ENCODE measurements around the gene COL4A1. TPM values are rescaled to one million over a fixed set of nuclear protein-coding genes. Genes with fewer than 3 reads are reported as not detected.

The COL4A1 gene
- polyA plus RNA-seq, 2 of the 4 experiments (the other 2 are of a cell fraction) = 23.8 to 71.3 TPM

DNA sequence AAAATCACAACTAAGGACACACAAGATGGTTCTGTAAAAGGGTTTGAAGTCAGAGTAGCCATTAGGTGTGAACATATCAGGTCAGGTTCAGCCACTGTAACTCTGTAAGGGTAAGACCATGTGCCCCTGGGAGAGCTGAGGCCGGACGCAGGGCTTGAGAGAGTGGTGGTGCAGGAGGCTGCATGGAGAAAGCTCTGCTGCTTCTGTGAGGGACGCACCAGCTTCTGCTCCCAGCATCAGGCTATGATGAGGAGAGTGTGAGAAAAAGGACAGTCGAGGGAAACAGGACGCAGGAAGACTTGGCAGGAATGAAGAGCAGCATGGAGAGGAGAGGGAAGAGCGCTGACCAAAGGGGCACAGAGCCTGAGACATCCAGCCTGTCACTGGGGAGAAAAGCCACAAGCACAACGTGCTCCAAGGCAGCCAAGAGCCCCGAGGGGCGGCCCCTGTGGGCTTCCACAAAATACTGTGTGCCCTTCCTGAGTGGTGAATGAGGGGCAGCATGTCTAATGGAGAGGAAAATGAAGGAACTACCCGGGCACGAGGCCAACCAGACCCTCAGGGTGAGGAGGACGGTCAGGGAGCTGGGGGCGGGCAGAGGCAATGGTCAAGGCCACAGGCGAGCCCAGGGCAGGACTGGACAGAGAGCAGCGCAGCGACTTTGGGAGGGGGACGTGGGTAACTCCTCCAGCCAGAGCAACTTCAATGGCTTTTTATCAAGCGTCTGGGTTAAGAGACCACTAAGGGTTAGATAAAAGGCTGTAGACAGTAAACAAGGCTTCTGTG is 107.7 kb downstream of the COL4A1 start:
- Histone ChIP-seq H3K4me2 (no peak overlapping the region), H3K27ac (no peak overlapping the region), H3K4me3 (no peak overlapping the region), H3K9me3 (no peaks in the 10 kb centered on the region), H3K4me1 (no peaks in the 10 kb centered on the region)
- FAIRE-seq (no peak), DNase-seq (ENCODE audit: low read depth in 1 of 2, low spot score in 1 of 2) (no peak), ATAC-seq (no peak)
- WGBS (ENCODE audit: missing lambda C conversion rate) = 77% methylated on average over 18 of the region's 18 CpGs
- CTCF ChIA-PET = interaction anchor here (1.6 kb wide), 1 partner anchor 23 kb away, joined by 4 read pairs; no protein-coding TSS in a partner anchor
- POLR2A ChIA-PET = no interaction called here
- TF ChIP-seq ESRRA (IDR thresholded peaks at IDR 0.05; ENCODE audit: borderline replicate concordance, low read length) = no peak
- TF ChIP-seq CBX2 (IDR thresholded peaks at IDR 0.05; ENCODE audit: borderline replicate concordance, low read depth) = no peak
- TF ChIP-seq, protein P1, sequence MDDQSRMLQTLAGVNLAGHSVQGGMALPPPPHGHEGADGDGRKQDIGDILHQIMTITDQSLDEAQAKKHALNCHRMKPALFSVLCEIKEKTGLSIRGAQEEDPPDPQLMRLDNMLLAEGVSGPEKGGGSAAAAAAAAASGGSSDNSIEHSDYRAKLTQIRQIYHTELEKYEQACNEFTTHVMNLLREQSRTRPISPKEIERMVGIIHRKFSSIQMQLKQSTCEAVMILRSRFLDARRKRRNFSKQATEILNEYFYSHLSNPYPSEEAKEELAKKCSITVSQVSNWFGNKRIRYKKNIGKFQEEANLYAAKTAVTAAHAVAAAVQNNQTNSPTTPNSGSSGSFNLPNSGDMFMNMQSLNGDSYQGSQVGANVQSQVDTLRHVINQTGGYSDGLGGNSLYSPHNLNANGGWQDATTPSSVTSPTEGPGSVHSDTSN (IDR thresholded peaks at IDR 0.05) = no peak
- no peak for TF ChIP-seq MYC (IDR thresholded peaks at IDR 0.05; ENCODE audit: borderline replicate concordance, low read length)
- no peak for TF ChIP-seq HOXB13 (CRISPR knock-in tag; IDR thresholded peaks at IDR 0.05; ENCODE audit: low read depth)
- no peak for TF ChIP-seq KDM5A (IDR thresholded peaks at IDR 0.05)
- no peak for TF ChIP-seq JUNB (IDR thresholded peaks at IDR 0.05)
- TF ChIP-seq RAD21 (conservative IDR thresholded peaks at IDR 0.05 in 1 of 2, IDR thresholded peaks at IDR 0.05 in 1 of 2) = no peak
- no peak for TF ChIP-seq FOSB (CRISPR knock-in tag; IDR thresholded peaks at IDR 0.05)
- TF ChIP-seq ZC3H11A (IDR thresholded peaks at IDR 0.05) = no peak
- TF ChIP-seq, protein P2, sequence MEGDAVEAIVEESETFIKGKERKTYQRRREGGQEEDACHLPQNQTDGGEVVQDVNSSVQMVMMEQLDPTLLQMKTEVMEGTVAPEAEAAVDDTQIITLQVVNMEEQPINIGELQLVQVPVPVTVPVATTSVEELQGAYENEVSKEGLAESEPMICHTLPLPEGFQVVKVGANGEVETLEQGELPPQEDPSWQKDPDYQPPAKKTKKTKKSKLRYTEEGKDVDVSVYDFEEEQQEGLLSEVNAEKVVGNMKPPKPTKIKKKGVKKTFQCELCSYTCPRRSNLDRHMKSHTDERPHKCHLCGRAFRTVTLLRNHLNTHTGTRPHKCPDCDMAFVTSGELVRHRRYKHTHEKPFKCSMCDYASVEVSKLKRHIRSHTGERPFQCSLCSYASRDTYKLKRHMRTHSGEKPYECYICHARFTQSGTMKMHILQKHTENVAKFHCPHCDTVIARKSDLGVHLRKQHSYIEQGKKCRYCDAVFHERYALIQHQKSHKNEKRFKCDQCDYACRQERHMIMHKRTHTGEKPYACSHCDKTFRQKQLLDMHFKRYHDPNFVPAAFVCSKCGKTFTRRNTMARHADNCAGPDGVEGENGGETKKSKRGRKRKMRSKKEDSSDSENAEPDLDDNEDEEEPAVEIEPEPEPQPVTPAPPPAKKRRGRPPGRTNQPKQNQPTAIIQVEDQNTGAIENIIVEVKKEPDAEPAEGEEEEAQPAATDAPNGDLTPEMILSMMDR (IDR thresholded peaks at IDR 0.05) = no peak

DNA sequence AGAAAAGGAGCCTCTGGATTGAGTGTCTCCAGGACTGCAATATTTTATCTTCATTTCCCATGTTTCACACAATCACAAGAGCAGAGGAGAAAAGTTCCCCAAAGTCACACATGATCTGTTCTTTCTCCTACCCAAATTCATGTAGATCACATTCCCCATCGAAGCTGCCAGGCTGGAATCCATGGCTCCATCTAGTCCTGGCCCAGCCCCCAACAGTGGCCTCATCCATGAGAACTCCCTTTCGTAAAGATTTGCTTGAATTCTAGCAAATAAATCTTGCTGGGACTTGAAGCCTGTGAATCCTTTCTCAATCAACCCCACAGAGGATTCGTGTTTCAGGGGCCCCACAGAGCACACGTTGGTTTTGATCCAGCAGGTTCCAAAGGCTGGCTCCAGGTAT is 109.5 kb downstream of the COL4A1 start:
- CTCF ChIA-PET = interaction anchor here (0.9 kb wide), 1 partner anchor 22 kb away, joined by 3 read pairs; no protein-coding TSS in a partner anchor
- WGBS (ENCODE audit: missing lambda C conversion rate) = 71% methylated on average over 4 of the region's 4 CpGs
- Histone ChIP-seq H3K4me1 (no peaks in the 10 kb centered on the region), H3K27ac (no peak overlapping the region), H3K4me3 (no peak overlapping the region), H3K4me2 (no peak overlapping the region), H3K9me3 (no peaks in the 10 kb centered on the region)
- DNase-seq (ENCODE audit: low read depth in 1 of 2, low spot score in 1 of 2) = no peak
- no peak for FAIRE-seq
- no peak for TF ChIP-seq FOXS1 (CRISPR knock-in tag; IDR thresholded peaks at IDR 0.05)
- TF ChIP-seq, protein P3, sequence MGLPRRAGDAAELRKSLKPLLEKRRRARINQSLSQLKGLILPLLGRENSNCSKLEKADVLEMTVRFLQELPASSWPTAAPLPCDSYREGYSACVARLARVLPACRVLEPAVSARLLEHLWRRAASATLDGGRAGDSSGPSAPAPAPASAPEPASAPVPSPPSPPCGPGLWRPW (IDR thresholded peaks at IDR 0.05) = no peak
- no peak for ATAC-seq
- POLR2A ChIA-PET = no interaction called here

DNA sequence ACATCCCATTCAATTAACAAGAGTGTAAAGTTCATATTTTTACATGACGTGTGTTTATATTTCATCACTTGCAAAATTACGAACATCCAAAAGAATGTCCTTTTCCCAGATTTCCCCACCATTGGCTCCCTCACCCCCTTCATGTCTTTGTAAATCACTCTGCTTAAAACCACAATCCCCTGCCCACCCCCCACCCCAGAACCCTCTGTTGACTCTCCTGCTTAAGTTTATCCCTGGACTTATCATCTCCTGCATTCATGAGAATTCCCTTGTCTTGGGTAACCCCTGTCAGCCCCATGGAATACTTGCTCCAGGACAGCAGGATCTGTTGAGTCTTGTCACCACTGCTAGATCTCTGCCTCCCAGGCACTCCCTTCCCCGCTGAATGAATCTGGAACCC is 109.9 kb downstream of the COL4A1 start:
- DNase-seq (ENCODE audit: low read depth in 1 of 2, low spot score in 1 of 2) = no peak
- ATAC-seq = no peak
- FAIRE-seq = no peak
- POLR2A ChIA-PET = no interaction called here
- H3K4me1 ChIP-seq = no peaks in the 10 kb centered on the region
- no peak overlapping the region for H3K4me3 ChIP-seq
- H3K9me3 ChIP-seq = no peaks in the 10 kb centered on the region
- CTCF ChIA-PET = no interaction called here
- H3K27ac ChIP-seq = no peak overlapping the region
- WGBS (ENCODE audit: missing lambda C conversion rate) = 93% methylated on average over 3 of the region's 3 CpGs
- TF ChIP-seq RAD21 (conservative IDR thresholded peaks at IDR 0.05 in 1 of 2, IDR thresholded peaks at IDR 0.05 in 1 of 2) = no peak
- no peak for TF ChIP-seq CEBPB (IDR thresholded peaks at IDR 0.05)
- TF ChIP-seq MAZ (IDR thresholded peaks at IDR 0.05; ENCODE audit: borderline replicate concordance, low read depth, low read length) = no peak
- TF ChIP-seq NPAS2 (CRISPR knock-in tag; IDR thresholded peaks at IDR 0.05; ENCODE audit: borderline replicate concordance) = no peak
- H3K4me2 ChIP-seq = no peak overlapping the region

Measured in A549 (cell line).